Gastroesophageal sphincter (tissue), 4 donors: ENCODE results near the gene PRG3. TPM values are rescaled to one million over a fixed set of nuclear protein-coding genes. Genes with fewer than 3 reads are reported as not detected.

Experiments
- ATAC-seq: fragments of 150-250 bp; one replicate; pipeline ENCODE4 v1.9.1; 2016; ENCODE audit warnings: mild to moderate bottlenecking, moderate library complexity
- H3K27ac ChIP-seq, 4 donors: fragments of 200-600 bp; sonication (generic) in 3 of 4; 1 replicate in 3 of 4; 2 replicates in 1 of 4; pipeline ENCODE4 v1.5.1; 2016 to 2019
- H3K27me3 ChIP-seq: fragments of 200-600 bp; sonication (generic); one replicate; pipeline ENCODE4 v1.5.1; 2019
- H3K36me3 ChIP-seq, 2 donors: fragments of 200-600 bp; sonication (generic); one replicate each; pipeline ENCODE4 v1.5.1; 2019; ENCODE audit warnings: control low read depth in 1 of 2
- H3K4me1 ChIP-seq, 3 donors: fragments of 200-600 bp; sonication (generic); 1 replicate in 2 of 3; 2 replicates in 1 of 3; pipeline ENCODE4 v1.5.1; 2016 to 2019; ENCODE audit warnings: control low read depth in 2 of 3
- H3K4me3 ChIP-seq, 2 donors: fragments of 200-600 bp; sonication (generic); one replicate each; pipeline ENCODE4 v1.5.1; 2019; ENCODE audit warnings: mild to moderate bottlenecking in 1 of 2, moderate library complexity in 1 of 2
- H3K9me3 ChIP-seq, 3 donors: fragments of 200-600 bp; sonication (generic); one replicate each; pipeline ENCODE4 v1.5.1; 2017 to 2019; ENCODE audit warnings: control low read depth in 2 of 3
- CTCF ChIP-seq, 4 experiments: fragments of 200-600 bp in 2 of 4; fragments of 450-650 bp in 2 of 4; sonication (generic) in 1 of 4; IDR thresholded peaks; one replicate each; pipeline ENCODE4 v1.5.1; 2017 to 2019; ENCODE audit warnings: antibody characterized with exemption in 4 of 4, mild to moderate bottlenecking in 2 of 4, moderate library complexity in 2 of 4
- EP300 ChIP-seq: sonication (generic); formaldehyde crosslinking; IDR thresholded peaks from one replicate; pipeline ENCODE4 v1.6.1; 2017; ENCODE audit warnings: antibody characterized with exemption, mild to moderate bottlenecking
- POLR2A ChIP-seq, 2 donors: fragments of 450-650 bp; IDR thresholded peaks; one replicate each; pipeline ENCODE4 v1.6.1; 2017; ENCODE audit warnings: antibody characterized with exemption in 2 of 2, mild to moderate bottlenecking in 2 of 2, moderate library complexity in 1 of 2
- POLR2AphosphoS5 ChIP-seq: sonication (generic); formaldehyde crosslinking; IDR thresholded peaks from one replicate; pipeline ENCODE4 v1.6.1; 2017; ENCODE audit warnings: antibody characterized with exemption
- WGBS, 2 donors: methylation state at CpG; one replicate each; pipeline ENCODE4 v1.1.5; 2018; ENCODE audit warnings: low coverage in 1 of 2; 5-methylcytosine and 5-hydroxymethylcytosine counted together
- total RNA-seq, 4 donors: library from RNA; depleted of rRNA; stranded (reverse); fragments of >200 nt; gene quantifications; one replicate each; pipeline ENCODE4 v1.1.0, GENCODE V29; 2016

PRG3 gene
- total RNA-seq, 4 donors from 2014 or later = not detected

- 44 to 76% methylated on average over 2 to 4 of the region's 4 CpGs for WGBS, 2 donors
- H3K27me3 ChIP-seq = no peaks in the 10 kb centered on the region
- H3K36me3 ChIP-seq = no peaks in the 10 kb centered on the region
- no peak for ATAC-seq
- no peak for TF ChIP-seq POLR2AphosphoS5
- no peak for TF ChIP-seq CTCF (IDR thresholded peaks at IDR 0.05)
- no peak for TF ChIP-seq EP300
- TF ChIP-seq POLR2A (IDR thresholded peaks at IDR 0.05) = no peak
- H3K9me3 ChIP-seq = no peaks in the 10 kb centered on the region
- no peak overlapping the region for H3K4me3 ChIP-seq
- peaks cover 0 to 28% (median 12%) of the 10 kb centered on the region in 3 donors for H3K4me1 ChIP-seq
- no peak overlapping the region for H3K27ac ChIP-seq
These were observed 27.1 kb downstream of the PRG3 start for GRCh38 chr11:57353852-57354251.

GRCh38 chr11:57353446-57353845 is 27.5 kb downstream of the PRG3 start:
- no peak overlapping the region for H3K4me3 ChIP-seq
- H3K9me3 ChIP-seq = no peaks in the 10 kb centered on the region
- H3K4me1 ChIP-seq = peaks cover 0 to 26% (median 12%) of the 10 kb centered on the region in 3 donors
- no peak for TF ChIP-seq EP300
- no peak for TF ChIP-seq POLR2A (IDR thresholded peaks at IDR 0.05)
- no peak for TF ChIP-seq CTCF (IDR thresholded peaks at IDR 0.05)
- TF ChIP-seq POLR2AphosphoS5 = no peak
- ATAC-seq = no peak
- H3K27me3 ChIP-seq = no peaks in the 10 kb centered on the region
- no peak overlapping the region for H3K27ac ChIP-seq
- H3K36me3 ChIP-seq = no peaks in the 10 kb centered on the region
- 16 to 33% methylated on average over 3 to 4 of the region's 4 CpGs for WGBS, 2 donors

- Histone ChIP-seq H3K9me3 (no peaks in the 10 kb centered on the region), H3K4me1 (peaks cover 0 to 22% (median 12%) of the 10 kb centered on the region in 3 donors), H3K36me3 (no peaks in the 10 kb centered on the region), H3K27ac (no peak overlapping the region), H3K4me3 (no peak overlapping the region), H3K27me3 (no peaks in the 10 kb centered on the region)
- ATAC-seq = no peak
- WGBS, 2 donors = 54 to 70% methylated on average over 3 to 4 of the region's 5 CpGs
- TF ChIP-seq POLR2AphosphoS5 (no peak), POLR2A (IDR thresholded peaks at IDR 0.05) (no peak), CTCF (IDR thresholded peaks at IDR 0.05) (no peak), EP300 (no peak)
These were observed 27.9 kb downstream of the PRG3 start for GRCh38 chr11:57353036-57353435.

GRCh38 chr11:57349491-57350274 is 31.3 kb downstream of the PRG3 start:
- Histone ChIP-seq H3K9me3 (no peaks in the 10 kb centered on the region), H3K36me3 (no peaks in the 10 kb centered on the region), H3K27me3 (no peaks in the 10 kb centered on the region), H3K4me1 (peaks cover 0 to 17% (median 3%) of the 10 kb centered on the region in 3 donors), H3K4me3 (peak overlapping the region in 1 of 2 donors; percentile 5), H3K27ac (no peak overlapping the region)
- TF ChIP-seq CTCF (IDR thresholded peaks at IDR 0.05) = peak; percentile 87 to 94 (median 91)
- no peak for TF ChIP-seq POLR2AphosphoS5
- ATAC-seq = peak; percentile 72
- 15 to 21% methylated on average over 8 to 12 of the region's 31 CpGs for WGBS, 2 donors
